NOMO-1 (cell line): ENCODE measurements around the gene ACTR1B.
A peak's percentile ranks its signal among the peaks of the same experiment; 100 is the strongest.
"Not testable (repeated sequence)": the region's sequence is repeated elsewhere in the genome, so short reads cannot be mapped to it uniquely, and the experiment has no call there.

ENCODE experiments used
- DNase-seq, 2 experiments: peaks; one replicate each; lab custom pipeline; 2025; ENCODE audit not compliant: unreplicated experiment in 2 of 2; lab: John Stamatoyannopoulos, UW

ACTR1B gene

DNA sequence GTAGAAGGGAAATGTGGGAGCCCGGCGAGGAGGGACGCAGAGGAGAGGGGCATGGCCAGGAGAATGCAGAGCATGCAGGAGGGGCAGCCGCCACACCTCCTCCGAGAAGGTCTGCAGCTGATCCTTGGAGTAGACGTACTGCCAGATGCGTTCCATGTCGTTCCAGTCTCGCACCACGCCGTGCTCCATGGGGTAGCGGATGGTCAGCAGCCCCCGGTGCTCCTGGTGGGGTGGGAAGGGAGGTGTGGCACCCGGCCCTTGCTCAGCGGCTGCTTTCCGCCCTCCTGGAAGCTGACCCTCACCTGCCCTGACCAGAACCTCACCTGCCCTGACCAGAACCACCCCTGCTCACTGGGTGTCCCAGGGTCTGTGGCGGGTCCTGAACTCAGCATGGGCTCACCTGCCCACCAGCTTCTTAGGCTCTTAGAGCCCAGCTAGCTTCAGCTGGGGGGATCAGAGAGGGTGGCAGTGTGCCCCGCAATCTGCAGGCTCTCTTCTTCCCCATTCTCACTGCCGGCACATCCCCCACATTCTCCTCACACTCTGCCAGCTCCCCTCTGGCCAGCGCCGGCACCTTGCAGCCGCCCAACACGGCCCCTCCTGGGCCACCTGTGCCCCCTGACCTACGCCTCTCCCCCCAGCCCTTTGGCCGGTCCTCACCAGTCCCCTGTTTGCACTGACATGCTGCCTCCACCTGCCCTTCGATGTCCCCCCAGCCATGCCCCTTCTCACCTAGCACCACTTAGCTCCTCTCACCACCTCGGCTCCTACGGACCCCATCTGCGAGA lies 4.4 kb downstream of the ACTR1B start:
- DNase-seq: no peak

DNA sequence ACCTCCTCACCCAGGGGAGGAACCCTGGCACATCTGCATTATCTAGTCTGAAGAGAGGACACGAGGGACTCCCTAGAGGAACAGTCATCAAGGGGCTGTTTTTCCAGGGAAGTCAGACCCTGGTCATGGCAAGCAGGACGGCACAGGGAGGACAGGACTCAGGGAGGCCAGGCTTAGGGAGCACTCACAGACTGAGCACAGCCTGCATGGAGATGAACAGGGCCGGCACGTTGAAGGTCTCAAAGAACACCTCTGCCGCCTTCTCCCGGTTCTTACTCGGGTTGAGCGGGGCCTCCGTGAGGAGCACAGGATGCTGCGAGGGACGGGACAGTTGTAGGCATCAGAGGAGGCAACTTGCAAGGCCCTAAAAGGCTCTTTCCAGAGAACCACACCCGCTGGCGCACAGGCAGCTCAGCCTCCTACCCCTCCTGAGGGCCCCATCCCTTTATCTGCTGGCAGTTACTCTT lies 5.1 kb downstream of the ACTR1B start:
- no peak for DNase-seq

- no peak for DNase-seq
Measured at GRCh38 chr2:97657986-97658690, 5.7 kb downstream of the ACTR1B start.

DNA sequence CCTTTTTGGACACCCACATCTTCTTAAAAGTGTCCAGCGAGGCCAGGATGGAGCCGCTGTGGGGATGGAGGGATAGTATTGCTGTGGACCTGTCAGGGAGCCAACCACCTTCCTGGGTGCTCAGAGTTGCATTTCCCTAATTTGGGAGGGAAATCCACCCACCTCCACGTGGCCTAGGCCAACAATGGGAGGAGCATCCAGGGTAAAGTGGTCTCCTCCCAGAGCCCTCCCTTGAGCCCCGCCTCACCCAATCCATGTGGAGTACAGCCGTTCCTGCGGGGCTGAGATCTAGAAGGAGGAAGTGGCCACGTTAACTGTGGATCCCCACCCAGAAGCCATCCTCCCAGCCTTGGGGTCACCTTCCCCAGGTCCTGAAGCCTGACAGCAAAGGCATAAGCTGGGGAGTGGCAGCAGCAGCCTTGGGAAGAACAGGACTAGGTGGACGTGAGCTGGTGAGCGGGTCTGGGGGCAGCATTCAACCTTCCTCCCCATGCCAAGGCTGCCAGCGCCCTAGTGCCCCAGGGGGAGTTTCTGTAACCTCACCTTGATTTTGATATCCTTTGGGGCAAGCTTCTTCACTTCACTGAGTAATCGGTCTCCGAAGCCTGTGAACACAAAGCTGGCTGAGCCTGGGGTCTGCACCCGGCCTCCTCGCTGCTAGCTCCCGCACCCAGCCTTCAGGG lies 6.8 kb downstream of the ACTR1B start:
- DNase-seq: no peak

DNA sequence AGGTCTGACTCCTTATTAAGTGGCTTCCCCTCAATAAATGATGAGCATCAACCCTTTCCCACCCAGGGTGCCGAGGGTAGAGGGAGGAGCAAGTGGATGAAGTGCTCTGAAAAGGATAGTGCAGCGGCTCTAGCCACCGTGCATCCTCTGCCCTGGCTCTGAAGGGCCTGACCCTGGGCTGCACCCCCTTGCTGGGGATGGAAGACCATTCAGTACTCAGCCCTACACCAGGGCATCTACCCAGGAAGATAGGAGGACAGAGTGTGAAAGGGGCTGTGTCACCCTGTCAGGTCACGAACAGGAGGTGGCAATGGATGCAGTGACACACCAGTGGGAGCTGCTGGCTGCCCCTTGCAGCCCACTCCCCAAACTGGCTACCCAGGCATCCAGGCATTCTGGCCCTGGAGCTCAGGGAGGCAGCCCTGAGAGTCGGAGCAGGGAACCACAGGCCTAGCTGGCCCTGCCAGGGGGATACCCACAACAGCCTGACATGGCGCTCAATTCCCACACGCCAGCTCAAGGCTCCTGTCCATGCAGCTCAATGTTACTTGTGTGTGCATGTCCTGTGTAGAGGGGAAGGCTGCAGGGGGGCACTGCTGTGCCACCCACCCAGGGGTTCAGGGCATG lies 7.6 kb downstream of the ACTR1B start:
- DNase-seq: no peak

GRCh38 chr2:97654791-97655190 lies 9.1 kb downstream of the ACTR1B start:
- no peak for DNase-seq

DNA sequence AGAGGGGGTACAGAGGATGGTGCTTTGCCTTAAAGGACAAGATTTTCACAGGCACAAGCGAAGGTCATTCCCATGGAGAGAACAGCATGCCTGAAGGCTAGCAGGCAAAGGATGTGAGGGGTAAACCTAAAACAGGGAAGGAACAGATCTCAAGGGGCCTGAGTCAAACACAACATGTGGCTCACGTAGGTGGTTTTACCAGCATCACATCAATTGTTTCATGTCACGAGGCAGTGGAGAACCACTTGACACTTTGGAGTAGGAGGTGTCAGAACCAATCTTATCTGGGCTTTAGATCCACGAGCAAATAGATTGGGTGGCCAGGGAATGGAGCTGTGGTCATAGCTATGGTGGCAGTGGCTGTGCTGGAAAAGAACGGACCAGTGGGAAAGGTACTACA lies 9.5 kb downstream of the ACTR1B start:
- no peak for DNase-seq

DNA sequence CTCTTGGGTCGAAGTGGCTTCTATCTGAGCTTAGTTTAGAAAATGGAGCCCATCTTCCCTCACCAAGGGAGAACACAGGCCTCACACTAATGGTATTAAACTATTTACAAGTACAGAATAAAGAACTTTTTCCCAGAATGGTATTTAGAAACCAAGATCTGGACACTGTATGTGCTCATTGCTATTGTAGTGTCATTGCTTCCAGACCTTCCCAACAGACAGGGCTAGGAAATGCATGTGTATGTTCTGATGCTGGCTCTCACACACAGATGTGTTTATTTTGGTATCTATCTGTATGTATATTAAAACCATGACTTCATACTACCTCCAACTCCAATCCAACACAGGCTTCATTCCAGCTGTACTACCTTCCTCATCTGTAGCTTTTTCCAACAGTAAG lies 10.0 kb downstream of the ACTR1B start:
- DNase-seq: no peak

GRCh38 chr2:97653473-97653872 lies 10.4 kb downstream of the ACTR1B start:
- no peak for DNase-seq

DNA sequence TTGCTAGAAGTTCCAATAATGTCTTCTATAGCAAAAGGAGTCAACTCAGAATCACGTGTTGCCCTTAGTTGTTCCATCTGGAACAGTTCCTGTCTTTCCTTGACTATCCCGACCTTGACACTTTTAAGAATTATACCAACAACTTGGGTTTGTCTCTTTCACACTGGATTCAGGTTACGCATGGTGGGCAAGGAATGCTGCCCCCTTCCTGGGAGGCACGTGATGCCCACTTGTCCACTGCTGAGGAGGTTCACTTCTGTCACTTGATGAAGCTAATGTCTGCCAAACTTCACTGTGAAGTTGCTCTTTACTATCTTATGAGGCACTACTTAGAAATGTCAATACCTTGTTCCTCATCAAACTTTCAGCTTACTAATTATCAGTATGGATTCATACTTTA lies 12.7 kb downstream of the ACTR1B start:
- DNase-seq: no peak

DNA sequence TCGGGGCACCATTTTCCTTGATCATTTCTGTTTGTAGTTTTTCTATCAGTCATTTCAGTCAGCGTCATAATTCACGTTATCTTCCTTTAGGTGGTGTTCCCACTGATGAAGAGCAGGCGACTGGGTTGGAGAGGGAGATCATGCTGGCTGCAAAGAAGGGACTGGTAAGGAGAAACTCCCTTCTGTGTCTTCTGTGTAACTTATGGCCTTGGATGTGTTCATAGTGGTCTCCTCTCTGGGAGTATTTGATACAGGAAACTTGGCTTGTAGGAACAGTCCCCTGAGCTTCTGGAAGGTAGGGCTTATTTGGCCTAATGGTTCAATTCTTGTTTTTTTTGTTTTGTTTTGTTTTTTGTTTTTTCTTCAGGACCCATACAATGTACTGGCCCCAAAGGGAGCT lies 16.9 kb downstream of the ACTR1B start:
- no peak for DNase-seq

DNA sequence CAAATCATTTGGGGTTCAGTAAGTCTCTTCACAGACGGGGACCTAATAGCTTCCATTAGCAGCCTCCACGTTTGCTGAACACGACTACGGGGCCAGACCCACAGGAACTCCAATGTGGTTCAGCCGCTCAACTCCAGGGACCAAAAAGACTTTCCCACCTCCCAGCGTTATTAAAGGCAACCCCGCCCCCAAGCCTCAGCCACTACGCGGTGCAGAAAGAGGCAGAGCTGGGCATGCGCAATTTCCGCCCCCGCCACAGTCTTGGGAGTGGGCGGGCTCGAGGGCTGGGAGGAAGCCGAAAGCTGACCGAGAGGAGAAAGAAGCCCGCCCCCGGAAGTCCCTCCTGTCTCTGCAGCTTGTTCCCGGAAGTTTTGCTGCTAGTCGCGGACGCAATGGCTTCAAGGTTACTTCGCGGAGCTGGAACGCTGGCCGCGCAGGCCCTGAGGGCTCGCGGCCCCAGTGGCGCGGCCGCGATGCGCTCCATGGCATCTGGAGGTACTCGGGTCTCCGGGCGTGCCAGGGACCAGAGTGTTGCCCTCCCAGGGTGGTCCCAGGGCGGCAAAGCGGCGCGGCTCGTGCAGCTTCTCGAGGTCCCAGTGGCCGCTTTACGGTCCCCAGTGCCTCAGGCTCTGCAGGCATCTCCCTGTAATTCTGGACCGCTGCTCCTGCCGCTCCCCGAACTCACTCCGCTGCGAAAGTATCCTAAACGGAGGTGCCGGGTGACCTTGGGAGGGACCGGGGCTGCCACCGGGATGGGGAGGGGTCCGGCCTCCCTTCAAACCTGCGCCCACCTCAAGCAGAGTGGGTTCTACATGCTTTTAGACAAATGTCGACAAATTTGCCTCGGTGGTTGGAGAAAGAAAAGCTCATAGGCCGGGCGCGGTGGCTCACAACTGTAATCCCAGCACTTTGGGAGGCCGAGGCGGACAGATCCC lies 17.9 kb downstream of the ACTR1B start, which contains the start of gene COX5B:
Gene COX5B (plus strand): TSS at position 368 of the 935 bp plus-strand sequence. CDS start 25 bp downstream, at position 393.
- peak; percentile 99 for DNase-seq

DNA sequence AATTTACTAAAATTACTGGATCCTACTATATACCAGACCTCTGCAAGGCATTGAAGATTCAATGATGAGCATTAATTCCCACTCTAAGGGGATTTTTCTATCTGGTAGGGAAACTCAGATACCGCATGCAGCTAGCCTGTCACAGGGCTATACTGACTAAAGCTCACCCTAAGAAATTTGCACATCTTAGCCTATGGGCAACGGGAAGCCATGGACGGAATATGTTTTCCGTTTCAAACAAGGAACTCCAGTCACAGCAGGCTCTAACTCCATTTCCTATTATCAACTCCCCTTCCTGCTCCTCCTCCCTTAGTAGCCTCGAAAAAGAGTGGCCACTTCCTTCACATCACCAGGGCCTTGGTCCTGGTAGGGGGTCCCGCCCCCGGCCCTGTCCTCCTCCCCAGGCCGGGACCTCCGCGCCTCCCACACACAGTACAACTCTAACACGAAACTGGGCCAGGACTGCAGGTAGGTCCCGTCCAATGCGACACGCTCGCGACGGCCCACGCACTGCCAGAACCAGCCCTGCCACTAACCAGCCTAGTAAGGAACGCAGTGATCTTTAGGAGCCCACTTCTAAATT lies 18.6 kb downstream of the ACTR1B start:
- peak; percentile 41 to 47 for DNase-seq

DNA sequence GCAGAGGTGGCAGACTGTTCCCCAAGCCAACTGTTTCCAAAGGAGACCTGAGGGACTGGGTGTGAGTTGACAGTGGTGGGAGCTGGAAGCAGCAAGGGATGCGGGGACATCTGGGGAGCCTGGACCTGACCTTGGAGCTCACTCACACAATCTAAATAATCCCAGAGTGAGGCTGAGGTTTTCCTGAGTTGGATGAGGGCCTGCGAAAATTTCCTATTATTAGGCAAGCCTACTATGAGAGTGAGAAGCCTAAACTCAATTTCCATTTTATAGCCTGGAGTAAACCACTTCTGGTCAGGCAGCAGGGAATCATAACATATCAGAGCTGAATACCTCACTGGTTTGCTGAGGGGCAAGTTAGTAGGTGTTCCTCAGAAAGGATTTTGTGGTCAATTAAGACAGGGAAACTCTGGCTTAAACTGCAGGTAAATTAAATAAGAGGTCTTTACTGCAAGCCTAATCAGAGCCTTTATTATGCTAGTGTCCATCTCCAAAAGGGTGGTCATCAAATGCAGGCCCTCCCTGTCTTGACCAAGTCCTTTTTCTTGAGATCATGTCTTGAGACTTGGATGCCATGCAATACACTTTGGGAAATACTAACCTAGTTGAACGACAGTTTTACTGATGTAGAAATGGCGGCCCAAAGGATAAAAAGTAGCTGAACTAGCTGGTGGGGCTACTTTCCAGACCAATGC lies 19.7 kb downstream of the ACTR1B start:
- no peak for DNase-seq

- DNase-seq: not testable (repeated sequence)
Measured at GRCh38 chr2:97626049-97626430, 37.8 kb downstream of the ACTR1B start.

DNA sequence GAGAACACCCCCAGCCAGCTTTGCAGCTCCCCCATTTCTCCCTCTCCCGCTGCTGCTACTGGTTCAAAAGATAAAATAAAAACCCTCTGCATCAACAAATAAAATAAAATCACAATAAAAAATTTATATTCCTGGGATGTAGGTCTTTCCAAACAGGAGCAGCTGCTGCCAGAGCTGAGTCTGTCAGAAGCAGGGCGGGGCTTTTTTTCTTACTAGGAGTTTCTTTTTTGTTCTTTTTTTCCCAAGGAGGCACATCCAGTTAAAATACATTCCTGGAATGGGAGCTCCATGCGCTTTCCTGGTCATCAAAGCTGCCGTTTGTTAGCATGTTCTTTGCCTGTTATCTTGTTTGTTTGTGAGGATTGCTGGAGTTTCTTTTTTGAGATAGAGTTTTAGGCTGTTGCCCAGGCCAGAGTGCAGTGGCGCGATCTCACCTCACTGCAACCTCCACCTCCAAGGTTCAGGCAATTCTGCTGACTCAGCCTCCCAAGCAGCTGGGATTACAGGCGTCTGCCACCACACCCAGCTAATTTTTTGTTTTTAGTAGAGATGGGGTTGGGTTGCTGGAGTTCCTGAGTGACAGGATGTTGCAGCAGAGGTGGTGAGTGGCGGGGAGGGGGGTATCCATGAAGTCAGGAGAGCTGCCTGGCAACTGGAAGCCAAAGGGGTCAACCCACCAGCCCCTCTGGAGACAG lies 38.3 kb downstream of the ACTR1B start:
- not testable (repeated sequence) for DNase-seq

- DNase-seq: not testable (repeated sequence)
Measured at GRCh38 chr2:97622976-97623375, 40.9 kb downstream of the ACTR1B start.

GRCh38 chr2:97620492-97620891 lies 43.4 kb downstream of the ACTR1B start:
- not testable (repeated sequence) for DNase-seq
